Measurements from ENCODE around the gene CHST6.

- TF ChIP-seq CTCF (IDR thresholded peaks at IDR 0.05 in 4 of 5, conservative IDR thresholded peaks at IDR 0.05 in 1 of 5): no peak
- TF ChIP-seq POLR2A (IDR thresholded peaks at IDR 0.05): no peak
Observed at GRCh38 chr16:75526032-75526790, 31.0 kb upstream of the CHST6 start.
